ENCODE measurements around the gene P2RY14.

P2RY14 gene

GRCh38 chr3:151216641-151217607 is 61.4 kb downstream of the P2RY14 start:
- ATAC-seq (ENCODE audit: insufficient read depth, low read depth) (no peak), DNase-seq (no peak)
- Histone ChIP-seq H3K4me1 (ENCODE audit: insufficient read depth, low read length) (no peaks in the 10 kb centered on the region), H3K36me3 (ENCODE audit: insufficient read depth, low read length) (peaks cover 2% of the 10 kb centered on the region; the same call in 1 of the 2 replicates), H3K27me3 (ENCODE audit: insufficient read depth, low read length, poor library complexity) (no peaks in the 10 kb centered on the region), H2AFZ (ENCODE audit: low read depth, low read length) (no peak overlapping the region), H3K9ac (ENCODE audit: low read depth, low read length) (no peak overlapping the region), H3K9me3 (ENCODE audit: insufficient read depth, low read length, severe bottlenecking) (peaks cover 2% of the 10 kb centered on the region), H3K79me2 (ENCODE audit: insufficient read depth, low read length) (no peaks in the 10 kb centered on the region), H3K27ac (ENCODE audit: low read length) (no peak overlapping the region), H3K4me3 (ENCODE audit: low read depth in 1 of 2, low read length in 2 of 2) (no peak overlapping the region), H4K20me1 (ENCODE audit: insufficient read depth, low read length) (no peaks in the 10 kb centered on the region), H3K4me2 (ENCODE audit: insufficient read depth, low read length) (no peak overlapping the region)
- TF ChIP-seq EZH2 (IDR thresholded peaks at IDR 0.05; ENCODE audit: borderline replicate concordance, low read depth, low read length, severe bottlenecking) (no peak), CTCF (IDR thresholded peaks at IDR 0.05; ENCODE audit: borderline replicate concordance, extremely low read depth, low read length, poor library complexity, severe bottlenecking) (no peak)

- Histone ChIP-seq H3K4me3 (ENCODE audit: low read depth in 1 of 2, low read length in 2 of 2) (no peak overlapping the region), H2AFZ (ENCODE audit: low read depth, low read length) (no peak overlapping the region), H3K9ac (ENCODE audit: low read depth, low read length) (no peak overlapping the region), H3K9me3 (ENCODE audit: insufficient read depth, low read length, severe bottlenecking) (no peaks in the 10 kb centered on the region), H3K4me1 (ENCODE audit: insufficient read depth, low read length) (no peaks in the 10 kb centered on the region), H4K20me1 (ENCODE audit: insufficient read depth, low read length) (no peaks in the 10 kb centered on the region), H3K79me2 (ENCODE audit: insufficient read depth, low read length) (no peaks in the 10 kb centered on the region), H3K27ac (ENCODE audit: low read length) (no peak overlapping the region), H3K4me2 (ENCODE audit: insufficient read depth, low read length) (no peak overlapping the region), H3K36me3 (ENCODE audit: insufficient read depth, low read length) (no peaks in the 10 kb centered on the region), H3K27me3 (ENCODE audit: insufficient read depth, low read length, poor library complexity) (no peaks in the 10 kb centered on the region)
- no peak for DNase-seq
- TF ChIP-seq CTCF (IDR thresholded peaks at IDR 0.05; ENCODE audit: borderline replicate concordance, extremely low read depth, low read length, poor library complexity, severe bottlenecking) (no peak), EZH2 (IDR thresholded peaks at IDR 0.05; ENCODE audit: borderline replicate concordance, low read depth, low read length, severe bottlenecking) (no peak)
- ATAC-seq (ENCODE audit: insufficient read depth, low read depth), result no peak
Measured at GRCh38 chr3:151214459-151214858, 63.9 kb downstream of the P2RY14 start.

DNA sequence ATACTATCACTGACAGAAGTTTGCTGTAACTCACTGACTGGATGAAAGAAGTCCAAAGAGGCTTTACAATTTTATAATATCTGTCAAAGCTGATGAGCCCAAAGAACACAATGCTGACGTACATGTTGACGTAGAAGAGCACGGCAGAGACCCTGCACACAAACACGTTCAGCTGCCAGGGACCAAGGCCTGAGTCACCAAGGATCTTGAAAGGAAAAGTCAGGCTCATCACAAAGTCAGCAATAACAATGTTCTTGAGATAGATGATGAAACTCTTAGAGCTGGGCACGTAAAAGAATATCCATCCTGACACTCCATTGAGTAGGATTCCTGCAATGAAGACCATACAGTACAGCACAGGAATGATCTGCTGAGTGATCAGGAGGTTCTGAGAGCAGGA is 64.5 kb downstream of the P2RY14 start:
- no peaks in the 10 kb centered on the region for H3K36me3 ChIP-seq (ENCODE audit: insufficient read depth, low read length)
- ATAC-seq (ENCODE audit: insufficient read depth, low read depth) (no peak), DNase-seq (no peak)
- TF ChIP-seq CTCF (IDR thresholded peaks at IDR 0.05; ENCODE audit: borderline replicate concordance, extremely low read depth, low read length, poor library complexity, severe bottlenecking) (no peak), EZH2 (IDR thresholded peaks at IDR 0.05; ENCODE audit: borderline replicate concordance, low read depth, low read length, severe bottlenecking) (no peak)
- H2AFZ ChIP-seq (ENCODE audit: low read depth, low read length), result no peak overlapping the region
- H3K27ac ChIP-seq (ENCODE audit: low read length), result no peak overlapping the region
- no peaks in the 10 kb centered on the region for H3K4me1 ChIP-seq (ENCODE audit: insufficient read depth, low read length)
- H3K9me3 ChIP-seq (ENCODE audit: insufficient read depth, low read length, severe bottlenecking), result no peaks in the 10 kb centered on the region
- H3K9ac ChIP-seq (ENCODE audit: low read depth, low read length), result no peak overlapping the region
- H3K79me2 ChIP-seq (ENCODE audit: insufficient read depth, low read length), result no peaks in the 10 kb centered on the region
- no peak overlapping the region for H3K4me2 ChIP-seq (ENCODE audit: insufficient read depth, low read length)
- no peaks in the 10 kb centered on the region for H3K27me3 ChIP-seq (ENCODE audit: insufficient read depth, low read length, poor library complexity)
- no peak overlapping the region for H3K4me3 ChIP-seq (ENCODE audit: low read depth in 1 of 2, low read length in 2 of 2)
- no peaks in the 10 kb centered on the region for H4K20me1 ChIP-seq (ENCODE audit: insufficient read depth, low read length)

All from DND-41 (cell line).